Ovary (tissue), 9 donors: Measurements from ENCODE around the gene TSACC. TPM values are rescaled to one million over a fixed set of nuclear protein-coding genes. Genes with fewer than 3 reads are reported as not detected.
"Not testable (repeated sequence)": the region's sequence is repeated elsewhere in the genome, so short reads cannot be mapped to it uniquely, and the experiment has no call there.

Experiments used
- DNase-seq, 5 donors: peaks; one replicate each; pipeline ENCODE4 v3.0.0-alpha.2; 2019 to 2020
- H3K27ac ChIP-seq, 2 donors: fragments of 200-600 bp; one replicate each; pipeline versions ENCODE4 v1.5.1 to v1.8.0; 2019 to 2022
- H3K27me3 ChIP-seq: fragments of 200-600 bp; one replicate; pipeline ENCODE4 v1.8.0; 2022
- H3K36me3 ChIP-seq: fragments of 200-600 bp; sonication (generic); one replicate; pipeline ENCODE4 v1.5.1; 2019
- H3K4me1 ChIP-seq: one replicate; pipeline ENCODE4 v1.8.1; 2013; ENCODE audit warnings: mild to moderate bottlenecking, moderate library complexity; ENCODE audit not compliant: insufficient read depth
- H3K4me3 ChIP-seq: fragments of 200-600 bp; sonication (generic); one replicate; pipeline ENCODE4 v1.5.1; 2017
- H3K9me3 ChIP-seq, 2 donors: fragments of 200-600 bp in 1 of 2; sonication (generic) in 1 of 2; one replicate each; pipeline versions ENCODE4 v1.5.1 to v1.8.1; 2013 to 2019; ENCODE audit warnings: mild to moderate bottlenecking in 1 of 2, moderate library complexity in 1 of 2
- CTCF ChIP-seq, 3 donors: fragments of 450-650 bp in 2 of 3; fragments of 200-600 bp in 1 of 3; IDR thresholded peaks; one replicate each; pipeline versions ENCODE4 v1.5.1 to v1.8.0; 2016 to 2022; ENCODE audit warnings: antibody characterized with exemption in 3 of 3, mild to moderate bottlenecking in 1 of 3
- EP300 ChIP-seq: sonication (generic); formaldehyde crosslinking; IDR thresholded peaks from one replicate; pipeline ENCODE4 v1.6.1; 2017; ENCODE audit warnings: antibody characterized with exemption
- POLR2A ChIP-seq: fragments of 450-650 bp; IDR thresholded peaks from one replicate; pipeline ENCODE4 v1.6.1; 2017; ENCODE audit warnings: antibody characterized with exemption, mild to moderate bottlenecking, moderate library complexity
- WGBS, 3 donors: extraction: QIAGEN DNeasy Blood & Tissue Kit in 1 of 3; methylation state at CpG; one replicate each; pipeline versions ENCODE4 v1.1.5 to v1.1.7; 2013 to 2017; 5-methylcytosine and 5-hydroxymethylcytosine counted together
- intact Hi-C, 4 donors: fragments of 100-400 bp; cut with DNase I; formaldehyde crosslinking; loops; one replicate each; pipeline versions ENCODE4 v1.11.0 to v1.15.1; 2022 to 2023
- polyA plus RNA-seq, 2 donors: library from polyadenylated mRNA; stranded (reverse); fragments of 200-250 nt in 1 of 2; fragments of 350-450 nt in 1 of 2; fragmentation: Illumina TruSeq in 1 of 2; extraction: RNeasy Lipid Tissue Mini Kit (QIAGEN cat#74804) in 1 of 2; gene quantifications; one replicate each; pipeline ENCODE4 v1.2.3, GENCODE V29; 2013 to 2014
- total RNA-seq, 7 donors: library from RNA; depleted of rRNA in 2 of 7; stranded (reverse); fragments of >200 nt in 2 of 7; fragmentation: NEBNext Ultra II Directional in 3 of 7; extraction: Animal tissue kit (Norgen Biotek cat#: 25700) in 3 of 7; gene quantifications; one replicate each; pipeline versions ENCODE4 v1.1.0 to v1.2.4, GENCODE V29; 2016 to 2023
- donor health status: DM: no; HTN: no; CAD: no; lungs with moderate emphysema.
- donor health status: DM: no; HTN: no; CAD: no.
- donor health status: Bipolar disorder and iron deficiency.
- donor health status: DM: yes; HTN: yes; CAD: no.
- donor health status: DM: no; HTN: no; CAD: no.
- donor health status: DM: yes; HTN: yes; CAD: no.

Gene TSACC
- total and polyA plus RNA-seq, 9 donors = 1.00 TPM; not detected in 8

GRCh38 chr1:156337888-156338179, 492 bp upstream of the TSACC start:
- peak overlapping the region; percentile 77 for H3K4me3 ChIP-seq
- intact Hi-C loops = no loop called here
- H3K27ac ChIP-seq = peak overlapping the region in 1 of 2 donors; percentile 57
- no peak for TF ChIP-seq EP300
- TF ChIP-seq CTCF (IDR thresholded peaks at IDR 0.05) = peak in 1 of 3 donors; percentile 11
- no peak for TF ChIP-seq POLR2A
- no peaks in the 10 kb centered on the region for H3K27me3 ChIP-seq
- no peaks in the 10 kb centered on the region for H3K9me3 ChIP-seq
- no peaks in the 10 kb centered on the region for H3K36me3 ChIP-seq
- H3K4me1 ChIP-seq = peaks cover 7% of the 10 kb centered on the region
- DNase-seq = peak in 1 of 5 donors; percentile 32
- 0 to 1% (median 0%) methylated on average over 14 of the region's 14 CpGs for WGBS, 3 donors

DNA sequence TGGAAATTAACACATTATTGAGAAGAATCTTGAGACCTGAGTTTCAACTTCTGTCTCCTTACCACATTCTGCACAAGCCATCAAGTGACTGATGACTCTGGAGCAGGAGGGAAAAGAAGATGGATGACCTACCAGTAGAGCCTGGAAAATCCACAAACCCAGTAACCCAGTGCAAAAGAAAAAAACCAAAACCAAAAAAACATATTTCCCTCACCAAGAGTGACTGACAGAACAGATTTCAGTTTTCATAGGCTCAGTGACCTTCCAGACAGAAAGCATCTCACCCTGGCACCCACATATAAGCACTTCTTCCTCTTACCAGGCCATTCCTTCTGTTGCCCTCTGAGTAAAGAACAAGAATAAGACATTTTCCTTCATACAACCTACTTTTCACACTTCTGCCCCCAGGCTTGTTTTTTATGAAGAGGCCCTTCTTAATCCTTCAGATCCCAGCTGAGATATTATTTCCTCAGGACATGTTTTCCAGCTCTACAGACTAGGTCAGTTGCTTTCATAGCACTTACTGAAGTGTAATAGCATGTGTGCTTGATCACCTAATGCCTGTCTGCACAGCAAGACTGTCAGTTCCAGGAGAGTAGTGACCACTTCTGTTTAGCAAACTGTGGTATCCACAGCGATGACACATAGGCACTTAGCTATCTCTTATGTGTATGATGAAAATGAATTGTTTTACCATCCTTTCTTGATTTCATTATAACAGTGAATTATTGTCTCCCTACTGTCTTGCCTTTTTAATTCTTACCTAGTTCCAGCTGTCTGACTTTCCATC, 4.0 kb downstream of the TSACC start:
- Histone ChIP-seq H3K4me1 (no peaks in the 10 kb centered on the region), H3K4me3 (no peak overlapping the region), H3K27ac (no peak overlapping the region), H3K9me3 (no peaks in the 10 kb centered on the region), H3K27me3 (no peaks in the 10 kb centered on the region), H3K36me3 (no peaks in the 10 kb centered on the region)
- intact Hi-C loops = loop anchor here in 1 of 4 donors (5.0 kb wide), 1 partner anchor 520 kb away; the partner anchor contains the start of gene NTRK1
- DNase-seq = no peak
- TF ChIP-seq CTCF (IDR thresholded peaks at IDR 0.05) (no peak), POLR2A (no peak), EP300 (no peak)
- 79 to 92% (median 84%) methylated on average over 1 of the region's 1 CpG for WGBS, 3 donors

DNA sequence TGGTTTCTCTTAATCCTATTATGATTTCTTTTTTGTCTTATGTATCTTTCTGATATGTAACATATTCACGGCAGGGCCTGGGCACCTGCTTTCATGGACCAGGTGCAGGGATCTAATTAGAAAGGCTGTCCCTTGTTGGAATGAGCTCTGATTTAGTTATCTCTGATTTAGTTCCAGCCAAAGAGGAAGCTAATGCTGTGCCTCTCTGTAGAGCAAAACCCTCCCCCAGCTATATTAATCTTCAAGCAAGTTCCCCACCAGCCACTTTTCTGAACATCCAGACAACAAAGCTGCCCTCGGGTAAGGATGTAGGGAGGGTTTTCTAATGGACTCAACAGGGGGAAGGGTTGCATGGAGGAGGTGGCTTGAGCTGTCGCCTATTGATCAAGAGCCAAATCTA, 6.1 kb downstream of the TSACC start:
- Histone ChIP-seq H3K4me1 (no peaks in the 10 kb centered on the region), H3K27me3 (no peaks in the 10 kb centered on the region), H3K4me3 (no peak overlapping the region), H3K27ac (no peak overlapping the region), H3K36me3 (no peaks in the 10 kb centered on the region), H3K9me3 (no peaks in the 10 kb centered on the region)
- WGBS, 3 donors = 35 to 50% (median 48%) methylated on average over 3 of the region's 3 CpGs
- no peak for TF ChIP-seq POLR2A
- no peak for TF ChIP-seq EP300
- no peak for TF ChIP-seq CTCF (IDR thresholded peaks at IDR 0.05)
- intact Hi-C loops = loop anchor here in 1 of 4 donors (5.0 kb wide), 1 partner anchor 518 kb away; the partner anchor contains the start of gene NTRK1
- DNase-seq = no peak

GRCh38 chr1:156346035-156346434, 7.7 kb downstream of the TSACC start:
- H3K4me3 ChIP-seq, H3K4me1 ChIP-seq, intact Hi-C loops, H3K9me3 ChIP-seq, H3K27ac ChIP-seq, DNase-seq, H3K27me3 ChIP-seq, H3K36me3 ChIP-seq: not testable (repeated sequence)
- WGBS, 3 donors = 86 to 93% (median 91%) methylated on average over 2 of the region's 2 CpGs

GRCh38 chr1:156346636-156347035, 8.3 kb downstream of the TSACC start:
- no peaks in the 10 kb centered on the region for H3K27me3 ChIP-seq
- no peak for DNase-seq
- H3K4me3 ChIP-seq = no peak overlapping the region
- WGBS, 3 donors = 19 to 43% (median 28%) methylated on average over 2 of the region's 2 CpGs
- intact Hi-C loops = no loop called here
- no peaks in the 10 kb centered on the region for H3K36me3 ChIP-seq
- no peak for TF ChIP-seq POLR2A
- no peak for TF ChIP-seq CTCF (IDR thresholded peaks at IDR 0.05)
- no peak for TF ChIP-seq EP300
- H3K4me1 ChIP-seq = no peaks in the 10 kb centered on the region
- no peaks in the 10 kb centered on the region for H3K9me3 ChIP-seq
- no peak overlapping the region for H3K27ac ChIP-seq
